Measurements from ENCODE around the gene ZFAND3.
"Not testable (repeated sequence)": the region's sequence is repeated elsewhere in the genome, so short reads cannot be mapped to it uniquely, and the experiment has no call there.

The ZFAND3 gene

DNA sequence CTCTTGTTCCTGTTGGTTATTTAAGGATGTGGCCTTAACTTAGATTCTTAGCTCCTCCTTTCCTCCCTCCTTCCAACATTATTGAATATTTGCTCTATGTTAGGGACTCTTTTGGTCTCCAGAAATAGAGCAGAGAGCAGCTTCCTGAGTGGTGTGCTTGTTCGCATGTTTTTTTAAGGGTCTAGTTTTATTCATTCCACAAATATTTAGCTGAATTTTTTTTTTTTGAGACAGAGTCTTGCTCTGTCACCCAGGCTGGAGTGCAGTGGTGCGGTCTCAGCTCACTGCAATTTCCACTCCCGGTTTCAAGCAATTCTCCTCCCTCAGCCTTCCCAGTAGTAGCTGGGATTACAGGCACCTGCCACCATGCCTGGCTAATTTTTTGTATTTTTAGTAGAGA lies 169.2 kb downstream of the ZFAND3 start:
- in situ Hi-C loops (cut with HindIII; ENCODE audit: low sequenced_read_pairs): no loop called here

GRCh38 chr6:37990762-37991525 lies 171.4 kb downstream of the ZFAND3 start:
- in situ Hi-C loops (cut with HindIII; ENCODE audit: low sequenced_read_pairs): no loop called here

GRCh38 chr6:37992749-37993148 lies 173.2 kb downstream of the ZFAND3 start:
- in situ Hi-C loops (cut with HindIII; ENCODE audit: low sequenced_read_pairs): no loop called here

DNA sequence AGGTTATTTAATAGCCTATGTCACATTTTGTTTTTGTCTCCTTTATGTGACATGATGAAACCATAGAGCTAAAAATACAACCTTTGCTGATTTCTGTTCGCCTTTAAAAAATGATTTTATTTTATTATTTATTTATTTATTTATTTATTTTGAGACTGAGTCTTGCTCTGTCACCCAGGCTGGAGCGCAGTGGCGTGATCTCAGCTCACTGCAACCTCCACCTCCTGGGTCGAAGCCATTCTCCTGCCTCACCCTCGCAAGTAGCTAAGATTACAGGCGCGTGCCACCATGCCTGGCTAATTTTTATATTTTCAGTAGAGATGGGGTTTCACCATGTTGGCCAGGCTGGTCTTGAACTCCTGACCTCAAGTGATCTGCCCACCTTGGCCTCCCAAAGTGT lies 173.7 kb downstream of the ZFAND3 start:
- in situ Hi-C loops (cut with HindIII; ENCODE audit: low sequenced_read_pairs): not testable (repeated sequence)

DNA sequence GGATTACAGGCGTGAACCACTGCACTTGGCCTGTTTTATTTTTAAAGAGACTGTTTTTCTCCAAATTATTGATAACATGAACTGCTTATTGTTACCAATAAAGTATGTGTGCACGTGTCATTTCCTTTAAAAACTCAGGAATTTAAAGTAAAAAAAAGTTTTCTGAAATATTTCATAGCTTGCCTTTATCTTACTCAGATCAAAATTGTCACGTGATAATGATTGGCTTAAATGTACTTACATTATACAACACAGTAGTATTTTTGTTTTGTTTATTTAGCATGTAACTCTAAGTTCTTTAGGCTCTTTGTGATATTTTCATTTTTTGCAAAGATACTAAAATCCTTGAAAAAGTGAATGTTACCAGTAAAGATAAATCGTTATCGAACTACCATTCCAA lies 174.1 kb downstream of the ZFAND3 start:
- in situ Hi-C loops (cut with HindIII; ENCODE audit: low sequenced_read_pairs): no loop called here

DNA sequence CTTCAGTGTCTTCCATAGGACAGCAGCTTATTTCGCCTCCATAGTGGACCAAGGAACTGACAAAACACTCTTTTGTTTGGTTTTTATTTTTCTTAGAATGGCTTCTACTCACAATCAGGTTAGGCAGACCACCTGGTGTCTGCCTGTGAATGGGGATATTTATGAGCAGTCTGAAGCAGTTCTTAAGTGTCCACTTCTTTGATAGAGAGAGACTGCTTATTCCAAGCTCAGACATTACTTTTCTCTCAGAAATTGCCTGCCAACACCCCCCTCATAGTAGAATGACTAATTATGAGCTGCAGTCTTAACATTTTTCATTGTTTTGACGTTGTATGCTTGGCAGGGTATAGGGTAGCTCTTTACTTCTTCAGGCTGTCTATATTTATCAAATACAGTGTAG lies 174.7 kb downstream of the ZFAND3 start:
- in situ Hi-C loops (cut with HindIII; ENCODE audit: low sequenced_read_pairs): no loop called here

GRCh38 chr6:37998366-37998765 lies 178.8 kb downstream of the ZFAND3 start:
- in situ Hi-C loops (cut with HindIII; ENCODE audit: low sequenced_read_pairs): no loop called here

DNA sequence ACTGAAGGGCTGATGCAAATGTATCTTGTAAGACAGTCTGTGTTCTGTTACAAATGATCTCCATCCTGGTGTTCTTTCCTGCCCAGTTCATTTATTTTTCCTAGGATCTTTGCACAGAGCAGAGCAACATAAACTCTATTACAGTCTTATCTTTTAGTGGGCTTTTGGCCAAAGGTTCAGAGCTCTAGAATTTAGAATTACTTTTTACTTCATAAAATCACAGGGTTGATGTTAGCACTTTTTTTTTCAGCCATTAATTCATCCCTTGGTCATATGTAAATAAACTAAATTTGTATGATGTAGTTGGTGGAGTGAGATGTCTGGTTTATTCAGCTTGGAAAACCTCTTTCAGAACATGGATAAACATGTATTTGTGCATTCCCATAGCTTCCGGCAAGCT lies 181.9 kb downstream of the ZFAND3 start:
- in situ Hi-C loops (cut with HindIII; ENCODE audit: low sequenced_read_pairs): no loop called here

GRCh38 chr6:38004908-38005307 lies 185.4 kb downstream of the ZFAND3 start:
- in situ Hi-C loops (cut with HindIII; ENCODE audit: low sequenced_read_pairs): loop anchor here (5.0 kb wide), 1 partner anchor 48 kb away; no protein-coding TSS in a partner anchor

DNA sequence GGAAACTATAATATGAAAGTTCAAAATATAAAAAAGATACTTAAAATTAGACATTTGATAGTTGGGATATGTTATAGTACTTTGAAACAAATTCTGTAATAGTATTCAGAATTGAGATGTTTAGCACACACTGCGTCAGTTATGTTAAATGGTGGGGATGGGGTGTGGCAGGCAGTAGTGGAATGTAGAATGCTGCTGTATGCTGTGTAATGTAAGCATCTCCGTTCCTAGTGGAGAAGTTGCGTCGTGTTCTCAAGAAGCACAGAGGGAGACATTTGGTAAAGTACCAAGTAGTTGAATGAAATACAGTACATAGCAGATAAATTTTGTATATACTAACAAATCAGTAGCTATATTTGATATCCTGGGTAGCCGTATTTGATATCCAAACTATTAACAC lies 192.4 kb downstream of the ZFAND3 start:
- in situ Hi-C loops (cut with HindIII; ENCODE audit: low sequenced_read_pairs): no loop called here

GRCh38 chr6:38012573-38012972 lies 193.0 kb downstream of the ZFAND3 start:
- in situ Hi-C loops (cut with HindIII; ENCODE audit: low sequenced_read_pairs): no loop called here

- in situ Hi-C loops (cut with HindIII; ENCODE audit: low sequenced_read_pairs): no loop called here
Observed at GRCh38 chr6:38015341-38015740, 195.8 kb downstream of the ZFAND3 start.

- in situ Hi-C loops (cut with HindIII; ENCODE audit: low sequenced_read_pairs): no loop called here
Observed at GRCh38 chr6:38016824-38017223, 197.3 kb downstream of the ZFAND3 start.

DNA sequence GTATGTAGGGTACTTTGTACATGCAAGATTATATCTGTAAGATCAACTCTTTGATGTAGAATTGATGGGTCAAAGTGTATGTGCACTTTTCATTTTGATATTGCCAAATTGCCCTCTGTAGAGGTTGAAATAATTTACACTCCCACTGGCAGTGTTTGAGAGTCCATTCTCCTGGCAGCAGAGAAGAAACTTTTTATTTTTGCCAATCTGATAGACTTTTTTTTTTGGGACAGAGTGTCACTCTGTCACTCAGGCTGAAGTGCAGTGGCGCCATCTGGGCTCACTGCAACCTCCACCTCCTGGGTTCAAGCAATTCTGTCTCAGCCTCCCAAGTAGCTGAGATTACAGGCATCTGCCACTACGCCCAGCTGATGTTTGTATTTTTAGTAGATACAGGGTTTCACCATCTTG lies 199.2 kb downstream of the ZFAND3 start:
- in situ Hi-C loops (cut with HindIII; ENCODE audit: low sequenced_read_pairs): no loop called here

DNA sequence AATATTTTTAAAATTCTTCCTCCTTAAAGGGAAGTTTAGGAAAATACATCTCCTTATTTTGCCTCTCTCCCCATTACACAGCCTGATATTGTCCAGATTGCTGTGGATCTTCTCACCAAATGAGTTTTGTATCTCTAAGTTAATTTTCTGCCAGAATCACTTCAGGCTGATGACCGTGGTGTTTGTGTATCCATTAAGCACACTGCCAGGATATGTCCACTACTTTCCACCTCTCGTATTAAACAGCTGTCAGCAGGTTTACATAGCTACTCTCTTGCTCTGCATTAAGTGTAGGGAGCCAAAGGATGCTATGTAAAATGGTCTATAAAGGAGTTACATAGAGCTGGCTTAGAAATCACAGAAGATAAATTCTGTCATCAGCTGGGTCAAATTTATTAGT lies 201.1 kb downstream of the ZFAND3 start:
- in situ Hi-C loops (cut with HindIII; ENCODE audit: low sequenced_read_pairs): no loop called here

DNA sequence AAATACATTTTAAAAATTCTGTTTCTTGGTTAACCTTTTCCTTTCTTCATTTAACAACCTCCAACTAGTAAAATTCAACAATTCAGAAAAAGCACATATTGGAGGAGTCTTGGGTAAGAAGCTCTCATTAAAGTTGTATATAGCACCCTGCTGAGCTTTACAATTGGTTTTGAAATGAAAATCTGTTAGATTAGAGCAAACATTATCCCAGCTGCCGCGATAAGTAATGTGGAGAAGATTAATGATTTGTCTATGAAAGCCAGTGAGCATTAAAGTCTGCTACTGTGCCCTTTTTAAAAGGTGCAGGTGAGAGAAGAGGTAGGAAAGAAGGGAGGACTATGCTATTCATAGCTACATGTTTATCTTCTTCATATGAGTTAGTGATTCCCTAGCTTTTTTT lies 201.5 kb downstream of the ZFAND3 start:
- in situ Hi-C loops (cut with HindIII; ENCODE audit: low sequenced_read_pairs): no loop called here

DNA sequence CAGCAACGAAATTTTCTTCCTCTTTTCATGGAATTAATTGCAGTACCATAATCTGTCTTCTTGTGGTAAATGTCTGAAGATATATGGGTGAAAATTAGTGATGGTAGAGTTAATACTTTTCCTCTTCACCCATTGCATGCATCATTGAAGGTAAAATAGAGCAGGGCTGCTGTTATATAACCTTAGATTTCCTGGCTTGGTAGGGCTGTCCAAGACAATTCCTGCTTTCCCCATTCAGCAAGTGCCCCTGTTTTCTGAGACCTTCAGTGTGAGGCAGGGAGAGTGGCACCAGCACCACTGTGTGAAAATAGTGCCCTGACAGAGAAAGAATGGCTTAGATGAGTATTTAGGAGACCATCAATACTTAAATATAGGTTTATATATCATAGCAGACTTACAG lies 202.0 kb downstream of the ZFAND3 start:
- in situ Hi-C loops (cut with HindIII; ENCODE audit: low sequenced_read_pairs): no loop called here

DNA sequence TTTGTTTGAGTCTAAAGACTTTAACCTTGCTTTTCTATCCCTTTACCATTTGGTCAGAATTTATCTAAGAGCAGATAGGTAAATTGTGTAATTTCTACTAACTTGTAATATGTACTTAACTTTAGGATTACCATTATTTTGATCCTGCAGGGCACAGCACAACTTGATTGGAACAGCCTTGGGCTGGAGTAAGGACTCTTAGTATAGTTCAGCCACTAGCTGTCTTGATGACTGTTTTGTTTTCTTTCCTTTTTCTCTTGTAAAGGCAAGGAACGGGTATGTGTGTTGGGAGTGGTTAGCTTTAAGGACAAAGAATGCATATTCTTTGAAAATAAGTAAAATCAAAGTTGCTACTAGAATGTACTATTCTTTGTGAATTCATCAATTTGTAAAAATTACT lies 203.2 kb downstream of the ZFAND3 start:
- in situ Hi-C loops (cut with HindIII; ENCODE audit: low sequenced_read_pairs): no loop called here

- in situ Hi-C loops (cut with HindIII; ENCODE audit: low sequenced_read_pairs): no loop called here
Observed at GRCh38 chr6:38024908-38025307, 205.4 kb downstream of the ZFAND3 start.

DNA sequence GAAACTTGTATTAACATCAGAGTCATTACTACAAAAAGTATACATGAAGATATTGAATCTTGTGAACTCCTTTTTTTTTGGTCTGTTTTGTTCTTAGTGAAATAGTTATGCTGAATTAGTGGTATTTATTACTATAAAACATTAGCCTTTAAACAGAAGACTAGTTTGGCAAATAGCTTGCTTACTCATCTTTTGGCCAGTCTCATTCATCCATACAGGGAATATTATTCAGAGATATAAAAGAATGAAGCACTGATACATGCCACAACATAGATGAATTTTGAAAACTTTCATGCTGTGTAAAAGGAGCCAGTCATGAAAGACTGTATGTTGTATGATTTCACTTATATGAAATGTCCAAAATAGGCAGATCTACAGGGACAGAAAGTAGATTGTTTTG lies 205.9 kb downstream of the ZFAND3 start:
- in situ Hi-C loops (cut with HindIII; ENCODE audit: low sequenced_read_pairs): no loop called here

GRCh38 chr6:38027685-38028373 lies 208.3 kb downstream of the ZFAND3 start:
- in situ Hi-C loops (cut with HindIII; ENCODE audit: low sequenced_read_pairs): no loop called here

DNA sequence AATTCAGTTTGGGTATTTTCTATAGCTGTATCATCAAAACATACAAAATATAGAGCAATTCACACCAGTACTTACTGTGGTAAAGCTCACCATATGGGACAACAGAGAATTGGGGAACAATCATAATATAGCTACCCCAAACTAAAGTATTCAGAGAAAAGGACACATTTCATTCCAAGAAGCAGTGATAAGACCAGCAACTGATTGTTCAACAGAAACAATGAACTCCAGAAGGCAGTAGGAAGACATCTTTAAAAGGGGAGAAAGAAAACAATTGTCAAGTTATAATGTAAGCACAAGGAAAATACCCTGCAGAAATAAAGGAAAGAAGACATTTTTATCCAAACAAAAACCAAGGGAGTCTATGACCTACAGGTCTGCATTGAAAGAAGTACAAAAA lies 210.9 kb downstream of the ZFAND3 start:
- in situ Hi-C loops (cut with HindIII; ENCODE audit: low sequenced_read_pairs): no loop called here

DNA sequence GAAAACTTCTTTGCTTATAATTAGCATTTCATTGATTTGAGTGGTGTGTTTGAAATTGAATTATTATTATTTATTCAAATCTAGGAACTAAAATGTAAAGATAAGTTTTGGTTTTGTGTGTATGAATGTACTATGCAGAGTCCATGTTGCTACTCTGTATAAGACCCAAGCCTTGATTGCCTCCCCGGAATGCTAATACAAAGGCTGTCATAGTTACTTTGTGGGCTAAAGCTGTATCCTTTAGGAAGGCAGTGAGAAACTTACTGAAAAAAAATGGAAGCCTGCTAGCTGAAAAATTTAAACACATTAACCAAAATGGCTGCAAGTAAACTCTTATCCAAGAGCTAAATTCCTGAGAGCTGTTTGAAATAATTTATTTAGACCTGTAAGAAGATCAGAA lies 213.3 kb downstream of the ZFAND3 start:
- in situ Hi-C loops (cut with HindIII; ENCODE audit: low sequenced_read_pairs): no loop called here
